ENCODE data around the gene LY6G6D. TPM values are rescaled to one million over a fixed set of nuclear protein-coding genes. Genes with fewer than 3 reads are reported as not detected.
A peak's percentile ranks its signal among the peaks of the same experiment; 100 is the strongest.

LY6G6D gene
- total and polyA plus RNA-seq, 2 of the 13 experiments (the other 11 are each of a cell fraction or from before 2014, with no cell fraction given), result not detected

GRCh38 chr6:31737315-31737990 lies 22.3 kb downstream of the LY6G6D start (continued):
- 0 out of 2 replicates have a peak, but pooled peaks have one; percentile 7 for TF ChIP-seq ZSCAN31 (CRISPR knock-in tag; IDR thresholded peaks at IDR 0.05; ENCODE audit: low read depth)
- peak; percentile 59; the same call in 1 of the 2 replicates for TF ChIP-seq HMGXB3 (CRISPR knock-in tag; IDR thresholded peaks at IDR 0.05; ENCODE audit: borderline replicate concordance)
- peak; percentile 61; the same call in 1 of the 2 replicates for TF ChIP-seq BRD4 (CRISPR knock-in tag; IDR thresholded peaks at IDR 0.05)
- TF ChIP-seq ISL2 (CRISPR knock-in tag; IDR thresholded peaks at IDR 0.05), result 0 out of 2 replicates have a peak, but pooled peaks have one; percentile 19
- TF ChIP-seq ZNF639 (CRISPR knock-in tag; conservative IDR thresholded peaks at IDR 0.05), result 0 out of 2 replicates have a peak, but pooled peaks have one; percentile 19
- TF ChIP-seq ZFP90 (CRISPR knock-in tag; IDR thresholded peaks at IDR 0.05; ENCODE audit: borderline replicate concordance), result peak; percentile 12; the same call in 1 of the 2 replicates
- no peak; the same call in 1 of the 2 replicates for TF ChIP-seq DR1 (CRISPR knock-in tag; IDR thresholded peaks at IDR 0.05)
- peak; percentile 64; the same call in 1 of the 2 replicates for TF ChIP-seq RBFOX2 (IDR thresholded peaks at IDR 0.05; ENCODE audit: low read depth, low read length)
- TF ChIP-seq U2AF1 (optimal IDR thresholded peaks at IDR 0.05; ENCODE audit: low read depth, low read length), result no peak
- TF ChIP-seq ZNF275 (CRISPR knock-in tag; IDR thresholded peaks at IDR 0.05; ENCODE audit: borderline replicate concordance), result no peak
- peak; percentile 85; the same call in 1 of the 2 replicates for TF ChIP-seq U2AF2 (IDR thresholded peaks at IDR 0.05; ENCODE audit: low read depth, low read length)
- 0 out of 2 replicates have a peak, but pooled peaks have one; percentile 23 for TF ChIP-seq ZNF790 (CRISPR knock-in tag; IDR thresholded peaks at IDR 0.05; ENCODE audit: borderline replicate concordance)
- TF ChIP-seq AFF4 (CRISPR knock-in tag; IDR thresholded peaks at IDR 0.05), result no peak
- TF ChIP-seq NFIB (CRISPR knock-in tag; IDR thresholded peaks at IDR 0.05; ENCODE audit: borderline replicate concordance), result no peak
- peak; percentile 62; the same call in 1 of the 2 replicates for TF ChIP-seq SIX1 (CRISPR knock-in tag; IDR thresholded peaks at IDR 0.05; ENCODE audit: borderline replicate concordance)
- peak; percentile 84; the same call in 1 of the 2 replicates for TF ChIP-seq ZNF460 (CRISPR knock-in tag; IDR thresholded peaks at IDR 0.05; ENCODE audit: borderline replicate concordance)
- TF ChIP-seq ZNF543 (CRISPR knock-in tag; IDR thresholded peaks at IDR 0.05), result 0 out of 2 replicates have a peak, but pooled peaks have one; percentile 3

All from HepG2 (cell line).